ENCODE results near the gene STK31.
"Not testable (repeated sequence)": the region's sequence is repeated elsewhere in the genome, so short reads cannot be mapped to it uniquely, and the experiment has no call there.

STK31 gene

DNA sequence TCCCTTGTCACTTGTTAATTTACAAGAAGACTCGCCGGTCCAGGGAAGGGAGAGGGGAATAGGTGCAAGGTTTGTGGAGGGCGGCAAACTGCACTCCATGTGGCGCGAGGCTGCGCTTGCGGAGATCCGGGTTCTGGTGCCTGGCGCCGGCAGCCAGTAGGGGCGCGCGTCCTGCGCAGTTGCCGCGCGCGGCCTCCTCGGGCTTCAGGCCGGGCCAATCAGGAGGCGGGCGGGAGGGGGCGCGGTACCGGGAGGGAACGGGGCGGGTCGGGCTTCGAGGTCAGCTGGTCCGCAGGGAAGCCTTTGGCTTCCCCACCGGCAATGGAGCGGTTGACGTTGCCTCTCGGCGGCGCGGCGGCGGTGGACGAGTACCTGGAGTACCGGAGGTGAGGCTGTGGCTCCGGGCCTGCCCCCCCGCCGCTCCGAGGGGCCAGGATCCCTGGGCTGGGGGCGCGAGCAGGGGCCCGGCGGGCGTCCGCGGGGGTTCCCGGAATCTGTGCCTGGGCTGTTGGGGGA is 30.1 kb upstream of the STK31 start, which contains the start of gene FAM221A:
TSS of gene FAM221A (plus strand) at position 302 of the 516 bp plus-strand sequence. CDS start at position 322, 20 bp downstream.
- DNase-seq (ENCODE audit: extremely low read depth, low read depth), result peak; percentile 12
- TF ChIP-seq, protein P1, sequence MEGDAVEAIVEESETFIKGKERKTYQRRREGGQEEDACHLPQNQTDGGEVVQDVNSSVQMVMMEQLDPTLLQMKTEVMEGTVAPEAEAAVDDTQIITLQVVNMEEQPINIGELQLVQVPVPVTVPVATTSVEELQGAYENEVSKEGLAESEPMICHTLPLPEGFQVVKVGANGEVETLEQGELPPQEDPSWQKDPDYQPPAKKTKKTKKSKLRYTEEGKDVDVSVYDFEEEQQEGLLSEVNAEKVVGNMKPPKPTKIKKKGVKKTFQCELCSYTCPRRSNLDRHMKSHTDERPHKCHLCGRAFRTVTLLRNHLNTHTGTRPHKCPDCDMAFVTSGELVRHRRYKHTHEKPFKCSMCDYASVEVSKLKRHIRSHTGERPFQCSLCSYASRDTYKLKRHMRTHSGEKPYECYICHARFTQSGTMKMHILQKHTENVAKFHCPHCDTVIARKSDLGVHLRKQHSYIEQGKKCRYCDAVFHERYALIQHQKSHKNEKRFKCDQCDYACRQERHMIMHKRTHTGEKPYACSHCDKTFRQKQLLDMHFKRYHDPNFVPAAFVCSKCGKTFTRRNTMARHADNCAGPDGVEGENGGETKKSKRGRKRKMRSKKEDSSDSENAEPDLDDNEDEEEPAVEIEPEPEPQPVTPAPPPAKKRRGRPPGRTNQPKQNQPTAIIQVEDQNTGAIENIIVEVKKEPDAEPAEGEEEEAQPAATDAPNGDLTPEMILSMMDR (IDR thresholded peaks at IDR 0.05; ENCODE audit: low read depth, low read length), result peak; percentile 58

DNA sequence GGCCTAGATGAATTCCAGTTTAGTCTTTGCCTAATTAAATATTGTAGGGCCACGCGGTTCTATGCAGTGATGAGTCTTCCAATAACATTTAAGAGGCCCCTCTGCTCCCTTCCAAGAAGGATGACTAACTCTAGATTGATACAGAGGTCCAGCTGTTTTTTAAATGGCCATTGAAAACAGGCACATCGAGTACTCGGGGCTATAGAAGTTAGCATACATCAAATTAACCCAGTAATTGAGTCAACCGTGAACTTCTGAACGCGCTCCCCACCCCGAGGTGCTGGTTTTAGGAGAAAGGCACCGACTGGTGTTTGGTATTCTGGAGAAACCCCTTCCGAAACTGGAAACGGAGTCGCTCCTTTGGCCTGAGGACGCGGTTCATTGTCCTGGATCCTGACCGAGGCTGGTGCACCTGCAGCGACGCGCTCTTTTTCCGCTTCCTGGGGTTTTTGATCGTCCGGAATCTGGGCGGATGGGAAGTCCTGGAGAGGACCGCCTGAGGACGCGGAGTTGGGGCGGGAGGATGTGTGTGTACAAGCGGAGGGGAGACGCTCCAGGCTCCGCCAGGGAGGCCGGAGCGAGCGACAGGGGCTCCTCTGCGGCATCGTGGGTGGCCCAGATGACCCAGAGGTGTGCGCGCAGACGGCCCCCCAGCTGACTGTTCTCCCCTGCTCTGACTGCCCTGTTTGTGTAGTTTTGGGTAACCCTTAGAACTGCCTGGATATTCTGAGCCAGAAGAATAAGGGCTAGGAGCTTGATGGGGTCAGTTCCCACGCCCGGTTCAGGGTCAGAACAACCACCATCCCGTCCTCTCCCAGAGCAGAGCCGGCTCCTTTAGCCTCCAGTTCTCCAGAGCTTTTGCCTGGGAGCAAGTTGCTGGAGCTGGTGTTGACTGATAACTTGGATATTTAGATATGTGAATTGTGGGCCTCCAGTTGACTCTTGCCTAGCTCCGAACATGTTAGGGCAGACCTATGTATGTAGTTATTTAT is 29.3 kb upstream of the STK31 start:
- no peak for DNase-seq (ENCODE audit: extremely low read depth, low read depth)
- TF ChIP-seq, protein P1 (IDR thresholded peaks at IDR 0.05; ENCODE audit: low read depth, low read length), result no peak

DNA sequence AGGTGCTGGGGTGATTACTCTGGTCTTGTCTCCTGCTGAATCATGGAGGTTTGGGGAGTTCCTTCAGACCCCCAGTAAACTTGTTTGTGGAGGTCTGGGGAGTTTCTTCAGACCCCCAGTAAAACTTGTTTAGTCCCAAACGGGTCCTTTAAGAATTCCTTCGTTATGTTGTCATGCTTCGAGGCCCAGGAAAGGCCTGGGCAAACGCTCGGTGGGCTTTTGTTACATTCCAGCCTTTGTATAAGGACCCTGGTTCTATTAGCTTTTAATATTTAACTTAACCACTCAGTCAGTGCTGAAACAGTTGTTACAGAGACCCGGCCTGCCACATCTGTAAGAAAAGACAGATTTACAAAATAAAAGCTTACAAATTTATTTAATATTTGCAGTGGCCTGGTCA is 26.0 kb upstream of the STK31 start:
- DNase-seq (ENCODE audit: extremely low read depth, low read depth), result not testable (repeated sequence)

DNA sequence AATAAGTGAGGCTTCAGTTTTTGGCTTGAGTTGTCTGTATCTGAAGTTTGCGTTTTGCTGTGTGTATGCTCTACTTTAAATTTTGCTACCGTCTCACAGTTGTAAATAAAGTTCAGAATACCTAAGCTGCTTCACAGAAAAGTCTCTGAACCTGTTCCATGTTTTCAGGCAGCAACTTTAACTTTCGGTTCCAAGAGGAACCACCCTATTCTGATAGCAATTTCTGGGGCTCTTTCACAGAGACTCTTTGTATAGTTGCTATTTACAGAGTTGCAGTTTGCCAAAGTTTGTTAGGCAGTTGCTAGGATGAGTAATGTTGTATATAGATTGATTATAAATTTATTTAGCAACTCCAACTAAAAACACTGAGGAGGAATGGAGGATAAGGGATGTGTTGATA is 24.3 kb upstream of the STK31 start:
- TF ChIP-seq, protein P1 (IDR thresholded peaks at IDR 0.05; ENCODE audit: low read depth, low read length), result no peak
- no peak for DNase-seq (ENCODE audit: extremely low read depth, low read depth)

DNA sequence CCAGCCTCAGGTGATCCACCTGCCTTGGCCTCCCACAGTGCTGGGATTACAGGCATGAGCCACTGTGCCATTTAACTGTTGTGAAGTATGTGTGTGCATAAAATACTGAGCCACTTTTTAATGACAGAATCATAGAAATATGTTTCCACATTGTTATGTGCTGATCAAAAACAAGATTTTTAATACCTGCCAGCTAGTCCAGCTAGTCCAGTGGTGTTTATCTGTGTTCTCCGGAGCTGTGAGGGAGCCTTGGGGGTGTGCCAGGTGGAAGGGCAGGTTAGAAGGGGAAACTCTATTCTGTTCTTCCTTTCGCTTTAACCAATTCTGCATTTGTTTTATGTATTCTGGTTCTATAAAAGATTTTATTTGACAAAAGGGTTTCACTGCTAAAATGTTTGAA is 23.0 kb upstream of the STK31 start:
- TF ChIP-seq, protein P1 (IDR thresholded peaks at IDR 0.05; ENCODE audit: low read depth, low read length), result no peak
- DNase-seq (ENCODE audit: extremely low read depth, low read depth), result no peak

DNA sequence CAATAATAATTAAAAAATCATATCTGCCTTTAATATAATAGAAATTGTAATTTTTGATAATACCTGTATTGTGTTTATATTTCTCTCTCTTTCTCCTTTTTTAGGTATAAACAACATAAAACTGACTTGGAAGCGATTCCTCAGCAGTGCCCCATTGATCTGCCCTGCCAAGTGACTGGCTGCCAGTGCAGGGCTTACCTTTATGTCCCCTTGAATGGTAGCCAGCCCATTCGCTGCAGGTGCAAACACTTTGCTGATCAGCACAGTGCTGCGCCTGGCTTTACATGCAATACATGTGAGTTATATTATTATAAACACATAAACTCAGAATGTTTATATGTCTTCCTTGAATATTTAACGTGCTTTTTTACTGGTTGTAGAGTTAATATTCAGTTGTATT is 20.9 kb upstream of the STK31 start:
- TF ChIP-seq, protein P1 (IDR thresholded peaks at IDR 0.05; ENCODE audit: low read depth, low read length), result no peak
- DNase-seq (ENCODE audit: extremely low read depth, low read depth), result no peak

DNA sequence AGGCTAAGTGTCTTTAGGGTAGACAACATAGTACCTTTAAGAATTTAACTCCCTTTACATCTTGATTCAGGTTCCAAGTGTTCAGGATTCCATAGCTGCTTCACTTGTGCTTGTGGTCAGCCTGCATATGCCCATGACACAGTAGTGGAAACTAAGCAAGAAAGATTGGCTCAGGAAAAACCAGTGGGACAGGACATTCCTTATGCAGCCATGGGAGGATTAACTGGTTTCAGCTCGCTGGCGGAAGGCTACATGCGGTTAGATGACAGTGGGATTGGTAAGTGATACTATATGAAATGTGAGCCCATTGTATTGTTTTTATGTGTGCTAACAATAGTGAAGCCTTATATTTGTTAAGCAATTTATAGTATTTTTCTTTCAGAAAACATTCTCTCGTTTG is 18.7 kb upstream of the STK31 start:
- TF ChIP-seq, protein P1 (IDR thresholded peaks at IDR 0.05; ENCODE audit: low read depth, low read length), result no peak
- no peak for DNase-seq (ENCODE audit: extremely low read depth, low read depth)

Data from AG09319 (cell line).